H1 (cell line): ENCODE measurements around the gene ELOF1. TPM values are rescaled to one million over a fixed set of nuclear protein-coding genes. Genes with fewer than 3 reads are reported as not detected.
A peak's percentile ranks its signal among the peaks of the same experiment; 100 is the strongest.

Source experiments
- ASH2L ChIP-seq: fragments of 200-600, 300-600 bp; sonication (generic); IDR thresholded peaks from one replicate; pipeline ENCODE4 v1.7.1; 2017; ENCODE audit warnings: low read length
- BACH1 ChIP-seq: IDR thresholded peaks from 2 replicates; pipeline ENCODE4 v1.6.1; 2012; ENCODE audit warnings: low read length, improper control_type of control experiment
- CHD1 ChIP-seq: IDR thresholded peaks from 2 replicates; pipeline ENCODE4 v1.6.1; 2012; ENCODE audit warnings: low read depth, low read length, improper control_type of control experiment
- CHD7 ChIP-seq: fragments of 300-600 bp; sonication (generic); IDR thresholded peaks from 2 replicates; pipeline ENCODE4 v1.7.1; 2012; ENCODE audit warnings: low read length, moderate library complexity, mild to moderate bottlenecking, inconsistent platforms; ENCODE audit not compliant: insufficient replicate concordance
- CREB1 ChIP-seq: IDR thresholded peaks from 2 replicates; pipeline ENCODE4 v1.6.1; 2012; ENCODE audit warnings: inconsistent platforms
- EZH2 ChIP-seq: fragments of 200-600 bp; sonication (generic); IDR thresholded peaks from 2 replicates; pipeline ENCODE4 v1.7.1; 2012; ENCODE audit warnings: low read depth, mild to moderate bottlenecking, moderate library complexity, low read length, inconsistent platforms; ENCODE audit not compliant: severe bottlenecking
- GABPA ChIP-seq: IDR thresholded peaks from 2 replicates; pipeline ENCODE4 v1.6.1; 2011; ENCODE audit warnings: mild to moderate bottlenecking, low read length, moderate library complexity, borderline replicate concordance; ENCODE audit not compliant: insufficient read depth
- SIN3A ChIP-seq, 2 experiments: IDR thresholded peaks in 1 of 2; conservative IDR thresholded peaks in 1 of 2; 2 replicates each; pipeline ENCODE4 v1.6.1; 2011 to 2012; ENCODE audit warnings: low read length in 2 of 2, improper control_type of control experiment in 1 of 2, low read depth in 1 of 2, mild to moderate bottlenecking in 1 of 2
- SIX5 ChIP-seq: IDR thresholded peaks from 2 replicates; pipeline ENCODE4 v1.6.1; 2011; ENCODE audit warnings: mild to moderate bottlenecking, low read depth, low read length
- SRF ChIP-seq: IDR thresholded peaks from 2 replicates; pipeline ENCODE4 v1.6.1; 2011; ENCODE audit warnings: mild to moderate bottlenecking, low read depth, low read length, moderate library complexity
- TAF1 ChIP-seq: IDR thresholded peaks from 2 replicates; pipeline ENCODE4 v1.6.1; 2011; ENCODE audit warnings: mild to moderate bottlenecking, low read depth, low read length
- polyA plus RNA-seq, 7 experiments: library from polyadenylated mRNA; depleted of rRNA in 3 of 7; stranded (reverse) in 5 of 7; unstranded in 2 of 7; fragments of >200 nt in 5 of 7; fragments of 200-250 nt in 2 of 7; gene quantifications; 1 replicate in 5 of 7; 2 replicates in 1 of 7; 4 replicates in 1 of 7; pipeline versions ENCODE4 v1.2.1 to v1.2.3, GENCODE V29; 2011 to 2013; ENCODE audit warnings: missing spikeins in 2 of 7, mixed read lengths in 2 of 7
- total RNA-seq: library from RNA; stranded (reverse); fragmentation: NEBNext Ultra II Directional; extraction: Animal tissue kit (Norgen Biotek cat#: 25700); gene quantifications from 2 replicates; pipeline ENCODE4 v1.2.1, GENCODE V29; 2021

The ELOF1 gene
- total and polyA plus RNA-seq, 2 of the 8 experiments (the other 6 are each of a cell fraction or from before 2014, with no cell fraction given), result 84.2 to 101 TPM

GRCh38 chr19:11539495-11540365, 19.3 kb downstream of the ELOF1 start (continued):
- no peak for TF ChIP-seq CHD7
- TF ChIP-seq GABPA, result no peak
- TF ChIP-seq CHD1, result no peak
- TF ChIP-seq TAF1, result peak; percentile 50
- peak; percentile 28 for TF ChIP-seq ASH2L
- no peak for TF ChIP-seq BACH1
- no peak for TF ChIP-seq CREB1
- no peak for TF ChIP-seq SIN3A (conservative IDR thresholded peaks at IDR 0.05 in 1 of 2, IDR thresholded peaks at IDR 0.05 in 1 of 2; ENCODE audit: low read depth in 1 of 2, low read length in 2 of 2)
- no peak for TF ChIP-seq EZH2
- TF ChIP-seq SRF, result peak; percentile 91
- TF ChIP-seq SIX5, result no peak
